CD4-positive, alpha-beta T cell treated with Interferon gamma for 1 hour (primary cell): ENCODE data around the gene KBTBD13.

Experiments
- DNase-seq: peaks from one replicate; pipeline ENCODE4 v3.0.0-alpha.2; 2020

Gene KBTBD13

DNA sequence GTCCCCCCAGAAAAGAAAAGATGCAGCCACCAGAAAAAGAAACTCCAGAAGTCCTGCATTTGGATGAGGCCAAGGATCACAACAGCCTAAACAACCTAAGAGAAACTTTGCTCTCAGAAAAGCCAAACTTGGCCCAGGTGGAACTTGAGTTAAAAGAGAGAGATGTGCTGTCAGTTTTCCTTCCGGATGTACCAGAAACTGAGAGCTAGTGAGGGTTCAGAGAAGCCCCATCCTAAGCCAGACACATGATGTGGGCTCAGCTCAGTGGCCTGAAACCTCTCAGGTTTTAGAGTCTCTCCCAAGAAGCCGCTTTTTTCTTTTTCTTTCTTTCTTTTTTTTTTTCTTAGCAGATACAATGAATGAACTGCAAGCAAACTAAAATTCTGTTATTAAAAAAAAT is 23.6 kb upstream of the KBTBD13 start:
- DNase-seq, result no peak

DNA sequence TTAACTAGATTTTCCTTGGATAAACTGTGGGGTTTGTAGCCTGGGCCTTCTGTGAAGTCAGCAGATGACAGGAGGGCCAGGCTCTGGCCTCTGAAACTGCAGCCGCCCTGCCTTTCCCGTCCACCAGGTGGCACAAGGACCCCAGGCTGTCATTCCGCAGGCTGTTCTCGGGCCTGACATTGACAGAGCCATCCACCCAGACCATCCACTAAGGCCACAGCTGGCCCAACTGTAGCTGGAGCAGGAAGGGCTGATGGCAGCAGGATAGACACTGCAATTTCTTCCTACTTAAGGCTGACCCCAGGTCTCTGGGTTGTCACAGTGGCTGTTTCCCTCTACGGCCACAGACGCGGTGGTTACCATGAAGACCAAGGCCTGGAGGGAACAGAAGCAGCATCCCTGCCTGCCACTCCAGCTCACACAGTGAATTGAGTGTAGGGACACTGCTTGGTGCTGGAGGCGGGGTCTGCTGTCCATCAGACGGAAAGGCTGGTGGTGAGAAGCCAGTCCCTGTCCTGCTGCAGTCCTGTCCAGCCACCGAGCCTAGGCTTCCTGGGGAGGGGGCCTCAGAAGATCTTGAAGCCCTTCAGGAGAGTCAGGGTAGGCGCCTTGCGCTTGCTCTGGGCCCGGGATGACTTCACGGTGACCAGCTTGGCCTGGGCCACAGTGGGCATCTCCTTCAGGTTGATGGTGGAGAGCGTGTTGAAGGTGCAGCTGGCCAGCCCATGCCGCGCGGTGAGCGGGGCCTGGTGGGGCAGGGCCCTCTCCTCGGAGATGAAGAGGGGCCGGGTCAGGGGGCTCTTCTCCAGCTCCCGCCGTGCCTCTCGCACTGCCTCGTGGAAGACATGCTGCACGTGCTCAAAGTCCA is 22.0 kb upstream of the KBTBD13 start:
- peak; percentile 46 for DNase-seq

DNA sequence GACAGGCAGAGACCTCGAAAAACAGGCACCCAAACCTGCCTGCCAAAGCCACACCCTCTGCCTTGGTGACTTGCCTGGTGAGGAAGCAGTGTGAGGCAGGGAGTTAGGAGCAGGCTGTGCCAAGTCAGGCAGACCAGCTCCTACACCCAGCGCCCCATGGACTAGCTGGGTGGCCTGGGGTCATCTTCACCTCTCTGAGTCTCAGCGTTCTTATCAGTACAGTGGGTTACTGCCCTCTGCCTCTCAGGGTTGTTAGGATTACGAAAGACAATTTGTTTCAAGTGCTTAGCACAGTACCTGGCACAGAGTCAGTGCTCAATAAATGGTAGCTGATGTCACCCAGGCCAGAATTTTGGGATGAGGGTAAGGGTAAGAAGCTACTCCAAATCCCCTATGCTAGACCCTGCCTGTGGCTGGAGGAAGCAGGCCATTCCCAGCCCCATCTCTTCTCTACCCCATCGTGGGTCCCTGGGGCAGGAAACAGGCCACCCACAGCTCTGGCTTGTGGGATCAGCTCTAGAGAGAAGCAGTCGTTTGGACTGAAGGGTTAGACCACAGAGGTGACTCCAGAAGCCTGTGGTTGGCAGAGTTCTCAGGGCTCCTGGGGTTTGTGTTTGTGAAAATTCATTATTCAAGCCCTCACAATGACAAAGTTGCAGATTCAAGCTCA is 21.2 kb upstream of the KBTBD13 start:
- no peak for DNase-seq

DNA sequence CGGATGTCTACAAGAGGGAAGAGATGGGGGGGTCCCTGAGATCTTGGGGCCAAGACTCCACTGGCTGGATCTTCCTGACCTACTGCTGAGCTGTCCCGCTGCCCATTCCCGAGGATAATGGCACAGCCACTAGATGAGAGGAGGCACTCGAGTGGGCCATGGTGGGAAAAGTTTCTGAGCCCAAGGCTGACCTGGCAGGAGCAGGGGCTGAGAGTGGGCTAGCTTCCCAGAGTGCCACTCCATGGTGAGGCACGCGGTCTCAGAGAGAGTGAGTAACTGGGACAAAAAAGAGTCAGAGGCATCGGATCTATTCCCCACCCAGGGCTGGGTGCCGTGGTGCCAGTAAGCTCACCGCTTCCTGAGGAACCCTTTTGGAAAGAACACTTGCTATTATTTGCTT is 20.4 kb upstream of the KBTBD13 start:
- no peak for DNase-seq

DNA sequence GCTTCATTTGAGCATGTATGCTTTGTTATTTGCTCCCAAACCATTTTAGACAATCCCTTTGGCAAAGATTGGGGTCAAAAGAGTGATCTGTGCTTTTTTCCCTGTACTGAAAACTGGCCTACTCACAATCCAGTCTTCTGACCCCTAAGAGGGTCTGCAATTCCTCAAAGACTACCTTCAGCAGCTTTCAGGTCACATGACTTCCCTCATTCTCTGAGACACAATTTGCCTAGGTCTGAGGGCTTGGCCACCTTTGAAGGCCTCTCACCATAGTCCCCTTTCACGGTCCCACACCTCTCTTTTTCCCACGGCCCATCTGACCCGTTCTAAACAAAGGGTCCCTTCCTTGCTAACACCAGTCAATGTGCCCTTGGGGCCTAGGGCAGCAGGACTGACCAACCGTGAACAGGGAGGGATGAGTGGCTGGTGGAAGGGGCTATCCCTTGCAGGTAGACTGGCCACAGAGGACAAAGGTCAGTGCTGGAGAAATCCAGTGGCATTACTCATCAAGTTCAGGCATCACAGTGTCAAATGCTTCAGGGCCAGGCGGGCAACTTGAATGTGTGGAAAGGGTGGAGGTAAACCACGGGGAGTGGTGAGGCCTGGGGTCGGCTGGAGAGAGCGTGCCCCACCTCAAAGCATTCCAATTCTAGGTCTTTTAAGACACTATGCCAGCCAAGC is 19.5 kb upstream of the KBTBD13 start:
- no peak for DNase-seq

DNA sequence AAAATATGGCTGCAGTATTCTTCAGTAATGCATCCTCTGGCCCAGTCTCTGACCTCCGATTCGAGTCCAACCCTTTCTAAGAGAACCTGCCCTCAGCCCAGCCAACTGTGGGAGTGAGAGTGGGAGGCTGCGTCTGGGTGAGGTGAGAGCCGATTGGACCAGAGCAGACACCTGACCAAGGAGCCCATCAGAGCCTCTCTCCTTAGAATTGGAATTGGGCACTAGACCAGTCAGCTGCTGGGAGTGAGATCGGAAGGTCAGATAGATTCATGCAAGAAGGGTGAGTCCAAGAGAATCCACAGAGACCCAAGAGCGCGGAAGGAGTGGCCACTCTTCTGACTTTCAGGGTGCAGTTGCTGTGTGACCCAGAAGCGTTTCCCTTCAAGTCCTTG is 19.0 kb upstream of the KBTBD13 start:
- no peak for DNase-seq

DNA sequence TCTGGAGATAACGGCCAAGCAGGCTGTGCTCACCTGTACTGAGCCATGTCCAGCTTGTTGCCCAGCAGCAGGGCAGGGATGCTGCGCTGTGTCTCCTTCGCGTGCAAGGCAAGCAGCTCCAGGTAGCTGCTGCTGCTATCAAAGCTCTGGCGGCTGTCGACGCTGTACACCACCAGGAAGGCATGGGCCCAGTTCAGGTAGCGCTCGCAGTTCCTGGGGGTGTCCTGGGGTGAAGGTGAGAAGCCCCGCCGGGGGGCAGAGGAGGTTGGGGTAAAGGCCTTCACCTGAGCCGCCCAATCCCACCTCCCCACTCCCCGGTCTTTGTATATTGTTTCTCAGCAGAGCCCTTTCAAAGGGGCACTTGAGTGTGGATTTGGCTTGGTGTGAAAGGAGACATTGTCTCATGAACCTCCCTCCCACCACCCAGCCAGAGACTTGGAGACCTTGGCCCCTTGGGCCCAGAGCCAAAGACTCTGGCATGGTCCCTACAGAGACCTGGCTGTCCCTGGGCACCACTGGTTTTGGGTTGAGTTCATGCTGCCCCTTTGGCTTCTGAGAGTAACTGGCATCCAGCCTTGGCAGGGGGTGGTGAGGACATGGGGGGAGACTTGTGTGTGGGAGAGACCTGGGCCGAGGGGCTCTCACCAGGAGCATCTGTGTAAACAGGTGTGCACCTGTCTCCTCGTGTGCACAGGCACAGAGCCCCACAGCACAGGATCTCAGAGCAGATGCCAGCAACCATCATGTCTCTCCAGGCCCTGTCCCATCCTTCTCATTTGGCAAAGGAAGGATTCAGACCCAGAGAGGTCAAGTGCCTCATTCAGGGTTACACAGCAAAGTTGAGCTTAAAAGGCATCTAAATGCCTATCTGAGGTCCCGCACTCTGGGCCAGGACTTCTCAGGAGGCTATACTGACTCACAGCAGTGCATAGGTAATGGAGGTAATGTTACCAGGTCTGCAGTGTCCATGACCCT is 17.9 kb upstream of the KBTBD13 start:
- no peak for DNase-seq

DNA sequence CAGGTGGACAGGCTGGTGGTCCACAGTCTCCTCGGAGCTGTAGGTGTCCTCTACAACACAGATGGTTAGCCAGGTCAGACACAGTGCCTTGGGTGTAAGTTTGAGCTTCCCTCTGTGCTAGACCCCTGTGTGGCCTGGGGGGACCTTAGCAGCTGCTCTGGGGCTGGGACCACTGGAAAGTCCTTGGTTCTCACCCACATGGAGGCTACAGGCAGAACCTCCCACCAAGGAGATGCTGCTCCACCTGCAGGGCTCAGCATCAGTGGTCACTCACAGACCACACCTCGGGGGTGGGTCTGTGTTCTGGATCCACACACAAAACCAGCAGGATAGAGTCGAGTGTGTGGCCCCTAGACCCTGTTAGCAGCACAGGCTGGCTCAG is 17.2 kb upstream of the KBTBD13 start:
- DNase-seq, result no peak

DNA sequence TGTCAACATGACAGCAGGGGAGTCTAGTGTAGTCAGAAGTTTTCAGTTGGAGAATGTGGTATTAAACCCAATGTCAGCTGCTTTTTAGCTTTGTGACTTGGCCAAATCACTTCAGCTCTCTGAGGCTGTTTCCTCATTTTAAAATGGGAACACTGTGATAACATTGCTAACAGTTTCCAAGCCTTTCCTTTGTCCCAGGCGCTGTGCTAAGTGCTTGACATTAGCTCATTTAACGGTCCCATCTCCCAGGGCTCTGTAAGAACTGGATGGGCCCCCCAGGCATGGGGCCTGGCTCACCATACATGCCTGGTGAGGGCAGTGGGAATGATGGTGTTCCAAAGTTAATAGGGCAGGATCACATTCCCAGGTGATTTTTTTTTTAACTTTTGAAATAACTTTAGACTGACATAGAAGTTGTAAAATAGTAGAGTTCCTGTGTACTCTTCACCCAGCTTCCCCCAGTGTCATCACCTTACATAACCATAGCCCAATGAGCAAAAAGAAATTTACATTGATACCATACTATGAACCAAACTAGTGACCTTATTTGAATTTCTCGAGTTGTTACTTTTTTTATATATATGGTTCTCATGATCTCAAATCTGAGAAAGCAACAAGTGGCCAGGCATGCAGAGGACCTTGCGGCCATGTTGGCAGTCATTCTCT is 16.5 kb upstream of the KBTBD13 start:
- no peak for DNase-seq

DNA sequence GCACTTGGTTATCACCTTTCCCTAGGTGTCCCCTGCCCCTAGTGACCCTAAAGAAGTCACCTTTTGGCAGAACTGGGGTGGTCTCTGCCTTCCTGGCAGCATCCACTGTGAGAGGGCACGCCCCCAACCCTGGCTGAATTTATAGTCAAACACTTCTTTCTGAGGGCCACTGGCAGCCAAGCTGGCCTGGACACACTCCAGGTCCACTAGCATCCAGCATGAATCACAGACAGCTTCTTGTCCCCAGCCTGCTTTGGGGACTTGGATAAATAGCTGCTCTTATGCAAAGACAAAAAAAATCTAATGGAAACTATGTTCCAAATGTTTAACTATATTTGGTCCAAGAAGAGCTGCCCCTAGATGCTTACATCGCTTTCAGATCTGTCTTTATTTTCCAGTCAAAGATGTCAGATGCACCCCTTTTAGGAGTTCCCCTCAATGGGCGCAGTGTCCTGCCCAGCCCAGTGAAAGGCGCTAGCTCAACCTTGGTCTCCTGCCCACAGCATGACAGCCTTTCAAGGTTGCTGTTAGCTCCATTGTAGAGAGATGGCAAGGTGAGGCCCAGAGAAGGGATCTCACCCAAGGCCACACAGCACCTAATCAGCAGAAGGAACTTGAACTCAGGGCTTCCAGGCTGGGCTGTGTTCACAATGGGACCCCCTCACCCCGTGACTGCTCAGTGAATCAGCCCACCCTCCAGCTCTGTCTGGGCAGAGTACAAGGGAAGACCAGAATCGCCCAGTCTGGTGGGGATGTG is 15.7 kb upstream of the KBTBD13 start:
- DNase-seq, result no peak

DNA sequence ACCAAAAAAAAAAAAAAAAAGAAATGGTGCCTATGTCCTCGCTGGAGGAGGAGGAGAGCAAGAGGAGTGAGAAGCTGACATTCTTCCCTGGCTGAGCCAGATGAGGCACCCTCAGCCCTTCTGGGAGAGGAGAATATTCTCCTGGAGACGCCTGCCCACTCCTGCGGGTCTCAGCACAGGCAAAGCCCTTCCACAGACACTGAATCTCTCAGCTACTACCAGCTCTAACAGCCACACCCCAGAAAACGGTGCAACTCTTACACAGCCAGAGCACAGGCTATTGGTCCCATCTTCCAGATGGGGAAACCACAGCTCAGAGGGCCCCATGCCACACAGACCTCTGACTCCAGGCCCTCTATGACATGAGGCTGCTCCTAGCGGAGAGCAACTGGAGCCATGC is 14.5 kb upstream of the KBTBD13 start:
- no peak for DNase-seq

DNA sequence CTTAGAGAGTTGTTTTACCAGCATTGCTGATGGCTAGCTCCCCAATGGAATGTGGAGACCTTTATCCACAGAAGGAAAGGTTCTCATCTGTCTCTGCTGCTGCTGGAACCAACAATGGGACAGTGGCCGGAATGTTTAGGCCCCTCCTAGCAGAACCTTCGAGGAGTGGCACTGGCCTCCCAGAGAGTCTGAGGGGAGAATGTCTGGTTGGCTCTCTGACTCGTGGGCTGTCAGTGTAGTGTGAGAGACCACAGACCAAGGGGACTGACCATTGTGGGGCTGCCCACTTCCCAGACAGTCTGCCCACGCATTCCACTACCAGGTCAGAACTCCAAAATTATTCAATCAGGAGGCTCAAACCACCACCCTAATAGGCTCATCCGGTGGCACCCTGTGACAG is 13.8 kb upstream of the KBTBD13 start:
- no peak for DNase-seq

DNA sequence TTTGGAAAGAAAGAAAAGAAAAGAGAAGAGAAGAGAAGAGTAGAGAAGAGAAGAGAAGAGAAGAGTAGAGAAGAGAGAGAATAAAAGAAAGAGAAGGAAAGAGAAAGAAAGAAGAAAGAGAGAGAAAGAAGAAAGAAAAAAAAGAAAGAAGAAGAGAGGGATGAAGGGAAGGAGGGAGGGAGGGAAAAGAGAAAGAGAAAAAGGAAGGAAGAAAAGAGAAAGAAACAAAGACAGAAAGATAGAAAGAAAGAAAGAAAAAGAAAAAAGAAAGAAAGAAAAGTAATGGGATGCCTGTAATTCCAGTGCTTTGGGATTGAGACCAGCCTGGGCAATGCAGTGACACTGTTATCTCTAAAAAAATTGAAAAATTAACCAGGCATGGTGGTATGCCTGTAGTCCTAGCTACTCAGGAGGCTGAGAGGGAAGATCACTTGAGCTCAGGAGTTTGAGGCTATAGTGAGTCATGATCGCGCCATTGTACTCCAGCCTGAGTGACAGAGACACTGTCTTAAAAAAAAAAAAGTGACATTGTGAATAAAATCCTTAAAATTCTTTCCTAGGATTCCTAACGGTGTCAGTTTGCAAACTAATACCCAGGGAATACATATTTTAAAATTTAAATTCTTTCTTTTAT is 10.4 kb upstream of the KBTBD13 start:
- DNase-seq, result no peak

DNA sequence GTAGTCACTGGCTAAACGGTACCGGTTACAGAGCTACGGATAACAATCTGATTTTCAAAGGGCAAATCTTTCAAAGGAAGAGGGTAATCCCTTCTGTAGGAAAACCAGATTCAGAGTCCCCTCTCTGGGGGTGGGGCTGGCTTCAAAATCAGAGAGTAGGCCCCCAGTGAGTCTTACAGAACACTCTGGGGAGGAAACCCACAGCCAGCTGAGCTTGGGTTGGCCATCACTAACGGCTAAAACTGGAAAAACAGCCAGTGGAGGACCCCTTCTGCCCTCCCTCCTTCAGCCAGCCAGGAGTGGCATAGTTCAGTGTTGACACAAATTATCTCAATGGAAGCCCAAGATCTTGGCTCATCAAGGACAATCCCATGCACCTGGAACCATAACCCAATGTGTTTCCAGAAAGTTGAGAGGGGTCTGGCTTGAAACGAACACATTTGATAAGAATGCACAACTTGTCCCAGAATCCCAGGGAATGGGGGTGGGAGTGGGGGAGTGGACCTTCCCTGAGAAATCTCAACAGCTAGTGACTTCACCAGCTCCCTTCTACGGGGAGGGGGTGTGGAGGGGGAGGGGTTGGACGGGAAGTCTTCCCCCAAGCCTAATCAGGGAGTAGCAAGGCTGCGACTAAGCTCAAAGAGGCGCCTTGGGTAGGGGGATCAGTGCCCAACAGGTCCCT is 9.8 kb upstream of the KBTBD13 start:
- no peak for DNase-seq

DNA sequence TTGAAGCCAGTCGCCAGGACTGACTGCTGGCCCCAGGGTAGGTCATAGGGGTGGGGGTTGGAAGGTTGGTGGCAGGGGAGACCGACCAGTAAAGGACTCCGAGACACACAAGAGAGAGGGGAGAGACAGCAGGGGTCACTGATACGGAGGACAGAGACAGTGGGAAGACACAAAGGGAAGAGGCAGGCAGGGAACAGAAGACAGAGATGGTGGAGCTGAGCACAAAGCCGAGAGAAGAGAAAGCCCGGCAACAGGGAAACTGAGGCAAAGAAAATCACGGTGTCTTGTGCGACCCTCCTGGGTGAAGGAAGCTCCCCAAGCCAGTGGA is 9.3 kb upstream of the KBTBD13 start:
- no peak for DNase-seq

DNA sequence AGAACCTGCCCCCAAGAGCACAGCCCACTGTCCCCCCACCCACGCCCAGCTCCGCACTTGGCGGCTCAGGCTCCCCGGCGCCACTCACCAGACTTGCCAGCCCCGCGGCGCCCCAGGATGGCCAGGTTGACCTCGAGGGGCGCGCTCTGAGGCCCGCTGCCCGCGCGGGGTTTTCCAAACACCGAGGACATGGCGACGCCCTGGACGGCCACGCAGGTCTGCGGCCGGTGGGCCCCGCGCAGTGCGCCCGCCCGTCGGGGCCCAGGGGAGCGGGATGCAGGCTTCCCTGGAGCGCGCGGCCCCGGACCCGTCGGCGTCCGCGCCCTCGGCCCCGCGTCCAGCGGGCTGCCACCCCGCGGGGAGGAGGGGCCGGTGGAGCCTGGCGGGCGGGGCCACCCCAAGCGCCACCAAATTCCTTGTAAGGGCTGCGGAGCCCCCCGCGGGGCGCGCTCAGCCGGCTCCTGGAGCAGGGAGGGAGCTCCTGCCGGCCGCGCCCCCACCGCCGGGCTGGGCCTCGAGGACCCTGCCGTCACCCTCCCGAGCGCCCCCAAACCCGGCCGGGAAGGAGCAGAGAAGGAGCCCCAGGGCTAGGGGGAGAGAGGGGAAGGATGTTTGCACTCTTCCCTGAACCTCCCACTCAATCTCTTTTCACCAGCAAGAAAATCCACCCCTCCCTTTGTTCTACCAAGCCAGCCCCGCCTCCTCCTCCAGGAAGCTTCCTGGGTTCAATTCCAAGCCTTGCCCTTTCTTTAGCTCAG is 8.7 kb upstream of the KBTBD13 start, which contains the start of gene RASL12:
Gene RASL12, minus strand, starts transcription at position 347 of the 758 bp plus-strand sequence. Its CDS starts 156 bp downstream, at position 191.
- no peak for DNase-seq

DNA sequence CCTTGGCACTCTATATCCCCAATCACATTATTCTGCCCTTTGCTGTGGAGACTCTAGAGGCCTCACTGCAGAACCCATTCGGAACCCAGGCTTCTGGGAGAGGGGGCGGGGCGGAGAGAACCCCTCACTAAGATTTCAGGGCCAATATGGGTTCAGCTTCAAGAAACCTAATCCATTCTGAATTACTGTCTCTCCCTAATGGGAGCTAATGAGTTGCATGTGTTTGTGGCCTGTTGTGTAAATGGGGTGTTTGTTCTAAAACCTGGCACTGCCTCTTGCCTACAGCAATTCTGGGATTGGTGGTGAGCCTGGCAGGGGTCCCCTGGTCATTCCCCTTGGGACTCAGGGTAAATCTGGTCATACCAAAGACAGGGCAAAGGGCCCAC is 8.2 kb upstream of the KBTBD13 start:
- DNase-seq, result no peak

DNA sequence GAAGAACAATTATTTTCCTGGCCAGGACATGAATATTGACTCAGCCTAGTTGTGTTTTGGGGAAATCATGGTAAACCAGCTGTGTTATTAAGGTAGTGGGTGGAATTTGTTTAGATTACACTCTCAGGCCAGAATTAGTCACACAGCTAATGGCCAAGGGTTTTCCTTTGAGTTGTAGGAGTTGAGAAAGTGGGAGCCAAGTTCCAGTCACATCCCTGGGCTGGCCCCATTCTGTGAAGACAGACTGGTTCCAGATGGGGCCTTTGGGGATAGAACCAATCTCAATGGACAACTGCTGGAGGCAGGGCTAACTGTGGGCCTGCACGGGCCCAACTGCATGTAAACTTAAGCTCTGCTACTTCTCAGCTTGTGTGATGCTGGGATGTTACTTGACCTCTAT is 7.4 kb upstream of the KBTBD13 start:
- no peak for DNase-seq

DNA sequence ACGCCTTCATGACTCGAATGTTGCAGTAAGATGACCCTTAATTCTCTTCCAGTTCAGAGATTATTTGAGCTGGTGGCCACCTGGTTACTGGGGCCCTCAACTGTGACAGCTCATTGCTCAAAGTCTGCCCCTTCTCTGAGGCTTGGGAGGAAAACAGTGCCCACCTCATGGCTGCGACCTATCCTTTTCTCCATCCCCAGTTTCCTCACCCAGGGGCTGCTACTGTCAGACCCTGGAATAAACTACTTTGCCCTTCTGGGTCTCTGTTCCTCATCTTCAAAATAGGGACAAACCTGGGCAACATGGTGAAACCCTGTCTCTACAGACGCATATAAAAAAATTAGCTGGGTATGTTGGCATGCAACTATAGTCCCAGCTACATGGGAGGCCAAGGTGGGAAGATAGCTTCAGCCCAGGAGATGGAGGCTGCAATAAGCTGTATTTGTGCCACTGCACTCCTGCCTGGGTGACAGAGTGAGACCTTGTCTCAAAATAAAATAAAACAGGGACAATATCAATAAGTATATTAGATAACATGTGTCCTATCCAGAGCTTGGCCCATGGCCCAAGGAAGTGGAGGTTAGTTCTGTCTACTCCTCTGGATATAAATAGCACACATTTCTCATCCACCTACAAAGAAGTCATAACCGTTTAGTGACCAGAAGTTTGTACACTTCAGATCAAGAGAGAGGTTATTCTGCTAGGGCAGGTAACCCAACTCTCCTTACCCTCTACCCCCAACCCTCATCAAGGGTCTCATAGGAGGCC is 6.6 kb upstream of the KBTBD13 start:
- DNase-seq, result no peak
